ENCODE data around the gene NPY1R.

NPY1R gene

DNA sequence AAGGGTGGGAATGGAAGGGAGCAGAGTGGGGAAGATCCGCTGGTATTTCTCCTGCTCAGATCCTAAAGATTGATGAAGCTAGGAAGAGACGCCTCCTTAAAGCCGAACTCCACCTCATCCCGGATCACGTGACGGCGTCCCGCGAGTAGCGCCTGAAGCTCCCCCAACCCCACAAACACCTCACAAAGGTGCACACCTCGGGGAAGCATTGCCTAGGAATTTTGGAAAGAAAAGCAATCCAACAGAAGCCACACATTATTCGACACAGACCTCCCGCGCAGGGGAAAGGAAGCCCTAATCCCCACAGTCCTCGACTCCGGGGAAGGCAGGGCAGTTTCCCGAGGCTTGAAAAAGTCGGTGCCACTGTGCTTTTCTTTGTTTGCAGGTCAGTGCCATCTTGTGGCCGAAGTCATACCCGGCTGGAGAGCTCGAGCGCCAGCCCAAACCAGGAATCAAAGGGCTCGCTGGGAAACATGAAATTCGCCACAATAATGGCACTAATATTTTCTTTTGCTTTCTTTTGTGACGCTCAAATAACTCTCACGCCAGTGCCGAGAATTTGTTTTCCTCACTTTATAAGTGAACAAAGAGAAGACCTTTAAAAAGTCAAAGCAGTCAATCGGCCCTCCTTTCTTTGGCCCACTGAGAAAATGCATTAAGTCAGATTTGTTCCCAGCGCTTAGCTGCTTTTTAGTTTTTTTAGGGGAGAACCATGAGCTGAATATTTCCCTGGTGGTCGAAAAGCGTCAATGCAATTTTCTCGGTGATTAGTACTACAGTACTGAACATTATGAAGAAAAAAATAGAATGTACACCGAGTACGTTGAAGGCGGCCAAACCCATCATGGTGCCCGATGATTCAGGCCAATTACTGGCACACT lies at the start of gene NPY1R:
Gene NPY1R (minus strand): TSS at position 71 of the 881 bp plus-strand sequence. CDS start 6,042 bp downstream, outside the sequence.
- peak; percentile 51 for DNase-seq (ENCODE audit: extremely low read depth, low read depth)
- TF ChIP-seq, protein P1, sequence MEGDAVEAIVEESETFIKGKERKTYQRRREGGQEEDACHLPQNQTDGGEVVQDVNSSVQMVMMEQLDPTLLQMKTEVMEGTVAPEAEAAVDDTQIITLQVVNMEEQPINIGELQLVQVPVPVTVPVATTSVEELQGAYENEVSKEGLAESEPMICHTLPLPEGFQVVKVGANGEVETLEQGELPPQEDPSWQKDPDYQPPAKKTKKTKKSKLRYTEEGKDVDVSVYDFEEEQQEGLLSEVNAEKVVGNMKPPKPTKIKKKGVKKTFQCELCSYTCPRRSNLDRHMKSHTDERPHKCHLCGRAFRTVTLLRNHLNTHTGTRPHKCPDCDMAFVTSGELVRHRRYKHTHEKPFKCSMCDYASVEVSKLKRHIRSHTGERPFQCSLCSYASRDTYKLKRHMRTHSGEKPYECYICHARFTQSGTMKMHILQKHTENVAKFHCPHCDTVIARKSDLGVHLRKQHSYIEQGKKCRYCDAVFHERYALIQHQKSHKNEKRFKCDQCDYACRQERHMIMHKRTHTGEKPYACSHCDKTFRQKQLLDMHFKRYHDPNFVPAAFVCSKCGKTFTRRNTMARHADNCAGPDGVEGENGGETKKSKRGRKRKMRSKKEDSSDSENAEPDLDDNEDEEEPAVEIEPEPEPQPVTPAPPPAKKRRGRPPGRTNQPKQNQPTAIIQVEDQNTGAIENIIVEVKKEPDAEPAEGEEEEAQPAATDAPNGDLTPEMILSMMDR (IDR thresholded peaks at IDR 0.05; ENCODE audit: low read depth, low read length) = peak; percentile 88

DNA sequence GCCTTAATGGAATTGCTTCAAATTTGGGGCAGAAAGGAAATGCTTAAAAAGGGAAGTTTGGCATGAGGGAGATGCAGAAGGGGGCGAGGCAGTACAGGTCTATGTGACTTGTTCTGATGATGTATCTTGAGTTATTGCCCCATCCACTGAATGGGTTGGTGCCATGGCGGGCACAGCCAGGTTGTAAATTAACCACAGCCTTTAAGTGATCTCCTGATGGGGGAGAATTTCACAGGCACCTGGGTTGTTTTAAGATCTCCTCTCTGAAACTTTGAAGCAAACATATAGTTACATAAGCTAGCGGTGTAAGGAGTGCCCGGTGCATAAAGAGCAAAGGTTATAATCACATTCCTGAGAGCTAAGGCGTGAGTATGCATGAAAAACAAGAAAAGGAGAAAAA lies 48.3 kb upstream of the NPY1R start:
- TF ChIP-seq, protein P1 (IDR thresholded peaks at IDR 0.05; ENCODE audit: low read depth, low read length) = no peak
- DNase-seq (ENCODE audit: extremely low read depth, low read depth) = no peak

DNA sequence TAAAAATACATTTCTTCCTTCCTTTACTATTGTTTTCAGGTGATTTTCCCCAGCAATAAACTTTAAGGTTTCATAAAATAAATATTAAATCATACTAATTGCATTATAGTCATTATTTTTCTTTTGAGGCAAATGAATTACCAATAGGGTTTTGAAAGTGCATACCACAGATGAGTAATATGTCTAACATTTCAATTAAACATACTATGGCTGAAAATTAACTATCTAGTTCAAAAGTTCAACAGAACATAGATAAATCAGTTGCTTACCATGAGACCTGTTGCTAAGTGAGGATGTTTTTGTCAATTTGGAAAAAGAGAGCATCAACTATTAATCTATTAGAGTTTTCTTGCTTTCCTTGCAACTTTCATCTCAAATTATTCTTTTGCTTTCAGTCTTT lies 46.3 kb upstream of the NPY1R start:
- TF ChIP-seq, protein P1 (IDR thresholded peaks at IDR 0.05; ENCODE audit: low read depth, low read length) = no peak
- no peak for DNase-seq (ENCODE audit: extremely low read depth, low read depth)

DNA sequence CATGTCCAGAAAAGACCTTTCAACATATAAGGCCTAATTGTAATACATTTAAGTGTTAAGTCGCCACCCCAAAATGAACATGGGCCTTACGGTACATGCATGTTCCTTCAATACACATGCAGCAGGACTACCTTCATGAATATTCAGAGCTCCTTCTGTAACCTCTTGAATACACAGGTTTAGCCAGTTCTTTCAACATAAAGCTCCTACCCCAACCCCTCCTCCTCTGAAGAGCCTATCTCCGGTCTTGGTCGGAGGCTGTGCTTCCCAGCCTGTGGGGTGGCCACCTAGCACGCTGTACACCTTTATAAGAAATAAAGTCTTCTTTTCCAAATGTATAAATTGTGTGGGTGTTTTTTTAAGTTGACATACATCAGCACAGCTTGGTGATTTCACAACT lies 39.6 kb upstream of the NPY1R start:
- TF ChIP-seq, protein P1 (IDR thresholded peaks at IDR 0.05; ENCODE audit: low read depth, low read length) = no peak
- DNase-seq (ENCODE audit: extremely low read depth, low read depth) = no peak

DNA sequence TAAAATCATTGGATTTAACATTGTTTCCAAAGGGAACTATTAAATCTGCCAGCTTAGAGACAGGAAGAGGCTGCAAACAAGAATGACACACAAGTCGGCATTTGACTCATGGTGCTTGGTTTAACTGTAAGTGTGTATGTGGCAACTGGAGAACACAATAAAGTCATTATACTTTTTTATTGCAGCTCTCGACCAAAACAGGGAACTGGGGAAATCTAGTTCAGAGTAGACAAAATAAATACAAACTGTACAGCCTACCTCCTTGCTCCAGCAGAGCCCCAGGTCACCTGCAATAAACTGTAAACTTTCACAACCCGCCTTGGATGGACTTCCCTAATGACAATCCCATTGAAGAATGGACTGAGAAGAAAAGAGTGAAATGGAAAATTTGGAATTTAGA lies 35.3 kb upstream of the NPY1R start:
- TF ChIP-seq, protein P1 (IDR thresholded peaks at IDR 0.05; ENCODE audit: low read depth, low read length) = no peak
- DNase-seq (ENCODE audit: extremely low read depth, low read depth) = no peak

DNA sequence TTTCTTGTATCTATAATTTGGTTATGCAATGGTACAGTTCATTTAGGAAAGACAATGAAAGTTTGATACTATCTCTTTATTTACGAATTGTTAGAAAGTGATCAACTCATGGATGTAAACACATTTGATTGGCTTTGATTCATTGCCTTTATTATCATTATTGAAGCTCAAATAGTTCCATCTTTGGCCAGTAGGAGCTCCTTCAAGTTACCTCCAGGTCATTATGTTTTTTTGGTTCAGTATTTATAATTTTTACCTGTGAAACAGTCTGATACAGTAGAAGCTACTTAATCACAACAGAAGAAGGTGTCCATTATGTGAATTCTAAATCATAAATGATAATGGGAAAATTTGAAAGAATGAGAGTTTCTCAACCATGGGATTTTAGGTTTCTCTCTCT lies 23.7 kb upstream of the NPY1R start:
- TF ChIP-seq, protein P1 (IDR thresholded peaks at IDR 0.05; ENCODE audit: low read depth, low read length) = no peak
- no peak for DNase-seq (ENCODE audit: extremely low read depth, low read depth)

DNA sequence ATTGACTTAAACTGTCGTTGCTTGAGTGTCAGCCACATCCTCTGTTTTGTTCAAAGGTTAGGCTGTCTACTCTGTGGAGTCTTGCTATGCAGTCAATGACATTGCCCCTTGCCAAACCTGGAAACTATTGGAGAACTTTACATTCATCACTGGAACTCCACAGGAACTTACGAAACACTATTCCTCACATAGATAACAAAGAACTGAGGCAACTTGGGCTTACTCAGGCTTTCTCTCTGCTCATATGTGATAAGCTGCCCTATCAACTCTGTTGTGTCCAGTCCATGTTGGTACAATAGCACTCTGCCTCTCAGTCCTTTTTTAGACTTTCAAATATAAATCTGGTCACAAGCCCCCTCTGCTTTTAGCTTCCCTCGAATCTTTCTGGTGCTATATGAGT lies 20.7 kb upstream of the NPY1R start:
- TF ChIP-seq, protein P1 (IDR thresholded peaks at IDR 0.05; ENCODE audit: low read depth, low read length) = no peak
- DNase-seq (ENCODE audit: extremely low read depth, low read depth) = no peak
